Thymus (tissue), 14 donors: Measurements from ENCODE around the gene SAT2. TPM values are rescaled to one million over a fixed set of nuclear protein-coding genes. Genes with fewer than 3 reads are reported as not detected.

Source experiments
- DNase-seq, 9 donors: peaks; one replicate each; pipeline ENCODE4 v3.0.0-alpha.2; 2013; ENCODE audit warnings: low spot score in 9 of 9, low read depth in 6 of 9, missing footprints in 1 of 9
- H3K27ac ChIP-seq, 2 donors: one replicate each; pipeline ENCODE4 v1.5.1; 2013; ENCODE audit warnings: control low read depth in 1 of 2, low read depth in 1 of 2, low read length in 1 of 2, mild to moderate bottlenecking in 1 of 2, moderate library complexity in 1 of 2
- H3K27me3 ChIP-seq, 2 donors: one replicate each; pipeline ENCODE4 v1.5.1; 2013; ENCODE audit warnings: low read length in 1 of 2; ENCODE audit not compliant: control insufficient read depth in 2 of 2, insufficient read depth in 1 of 2
- H3K36me3 ChIP-seq, 2 donors: one replicate each; pipeline ENCODE4 v1.5.1; 2013; ENCODE audit warnings: low read length in 1 of 2, mild to moderate bottlenecking in 1 of 2, moderate library complexity in 1 of 2; ENCODE audit not compliant: control insufficient read depth in 2 of 2, insufficient read depth in 2 of 2
- H3K4me1 ChIP-seq, 2 donors: one replicate each; pipeline ENCODE4 v1.5.1; 2013; ENCODE audit warnings: low read length in 2 of 2; ENCODE audit not compliant: control insufficient read depth in 2 of 2, insufficient read depth in 2 of 2
- H3K4me3 ChIP-seq, 2 donors: one replicate each; pipeline ENCODE4 v1.5.1; 2013; ENCODE audit warnings: low read length in 2 of 2, control low read depth in 1 of 2, mild to moderate bottlenecking in 1 of 2
- H3K9me3 ChIP-seq, 2 donors: one replicate each; pipeline ENCODE4 v1.5.1; 2013; ENCODE audit warnings: low read length in 1 of 2, mild to moderate bottlenecking in 1 of 2; ENCODE audit not compliant: control insufficient read depth in 2 of 2, insufficient read depth in 1 of 2
- WGBS: extraction: QIAGEN DNeasy Blood & Tissue Kit; methylation state at CpG from one replicate; pipeline ENCODE4 v1.1.7; 2013; 5-methylcytosine and 5-hydroxymethylcytosine counted together
- long read RNA-seq, 10 donors: transcript quantifications; one replicate each; lab custom pipeline, GENCODE V29; 2026
- polyA plus RNA-seq: library from polyadenylated mRNA; stranded (reverse); fragments of 200-250 nt; gene quantifications from one replicate; pipeline ENCODE4 v1.2.3, GENCODE V29; 2013
- total RNA-seq: library from RNA; stranded (reverse); fragments of 120-200 nt; gene quantifications from one replicate; pipeline ENCODE4 v1.2.4, GENCODE V29; 2013
- donor health status: healthy.

Gene SAT2
- total RNA-seq (31.9 TPM), polyA plus RNA-seq (163 TPM)
- long read RNA-seq, donor 1, partial matches to known transcripts, result 0 of 1 reads
- long read RNA-seq, donor 1, other reads (novel, unspliced or antisense), result 0 of 1 reads
- long read RNA-seq, donor 2, result 0 reads
- long read RNA-seq, donor 3, transcript SAT2-202 (6 exons, 974 nt), result major isoform, 10 of 34 reads
- long read RNA-seq, donor 3, transcript SAT2-214 (1 exons, 1,563 nt), result minor isoform, 8 of 34 reads
- long read RNA-seq, donor 3, transcript SAT2-201 (6 exons, 946 nt), result minor isoform, 9 of 34 reads
- long read RNA-seq, donor 3, partial matches to known transcripts, result 0 of 34 reads
- long read RNA-seq, donor 3, other reads (novel, unspliced or antisense), result 0 of 34 reads
- long read RNA-seq, donor 4, transcript SAT2-214 (1 exons, 1,563 nt), result major isoform, 7 of 18 reads
- long read RNA-seq, donor 4, transcript SAT2-202 (6 exons, 974 nt), result minor isoform, 5 of 18 reads
- long read RNA-seq, donor 4, partial matches to known transcripts, result 0 of 18 reads
- long read RNA-seq, donor 4, other reads (novel, unspliced or antisense), result 0 of 18 reads
- long read RNA-seq, donor 5, transcript SAT2-213 (5 exons, 582 nt), result minor isoform, 8 of 39 reads
- long read RNA-seq, donor 5, transcript SAT2-204 (2 exons, 765 nt), result minor isoform, 5 of 39 reads
- long read RNA-seq, donor 5, transcript SAT2-214 (1 exons, 1,563 nt), result major isoform, 14 of 39 reads
- long read RNA-seq, donor 5, transcript SAT2-201 (6 exons, 946 nt), result minor isoform, 6 of 39 reads
- long read RNA-seq, donor 5, partial matches to known transcripts, result 0 of 39 reads
- long read RNA-seq, donor 5, other reads (novel, unspliced or antisense), result 0 of 39 reads
- long read RNA-seq, donor 6, transcript SAT2-202 (6 exons, 974 nt), result major isoform, 6 of 11 reads
- long read RNA-seq, donor 6, partial matches to known transcripts, result 0 of 11 reads
- long read RNA-seq, donor 6, other reads (novel, unspliced or antisense), result 0 of 11 reads
- long read RNA-seq, donor 7, transcript SAT2-202 (6 exons, 974 nt), result minor isoform, 9 of 30 reads
- long read RNA-seq, donor 7, transcript SAT2-214 (1 exons, 1,563 nt), result major isoform, 11 of 30 reads
- long read RNA-seq, donor 7, transcript SAT2-201 (6 exons, 946 nt), result minor isoform, 5 of 30 reads
- long read RNA-seq, donor 7, partial matches to known transcripts, result 0 of 30 reads
- long read RNA-seq, donor 7, other reads (novel, unspliced or antisense), result 0 of 30 reads
- long read RNA-seq, donor 8, partial matches to known transcripts, result 0 of 10 reads
- long read RNA-seq, donor 8, other reads (novel, unspliced or antisense), result 0 of 10 reads
- long read RNA-seq, donor 9, partial matches to known transcripts, result 0 of 16 reads
- long read RNA-seq, donor 9, other reads (novel, unspliced or antisense), result 0 of 16 reads
- long read RNA-seq, donor 10, transcript SAT2-202 (6 exons, 974 nt), result major isoform, 7 of 21 reads
- long read RNA-seq, donor 10, partial matches to known transcripts, result 0 of 21 reads
- long read RNA-seq, donor 10, other reads (novel, unspliced or antisense), result 0 of 21 reads

DNA sequence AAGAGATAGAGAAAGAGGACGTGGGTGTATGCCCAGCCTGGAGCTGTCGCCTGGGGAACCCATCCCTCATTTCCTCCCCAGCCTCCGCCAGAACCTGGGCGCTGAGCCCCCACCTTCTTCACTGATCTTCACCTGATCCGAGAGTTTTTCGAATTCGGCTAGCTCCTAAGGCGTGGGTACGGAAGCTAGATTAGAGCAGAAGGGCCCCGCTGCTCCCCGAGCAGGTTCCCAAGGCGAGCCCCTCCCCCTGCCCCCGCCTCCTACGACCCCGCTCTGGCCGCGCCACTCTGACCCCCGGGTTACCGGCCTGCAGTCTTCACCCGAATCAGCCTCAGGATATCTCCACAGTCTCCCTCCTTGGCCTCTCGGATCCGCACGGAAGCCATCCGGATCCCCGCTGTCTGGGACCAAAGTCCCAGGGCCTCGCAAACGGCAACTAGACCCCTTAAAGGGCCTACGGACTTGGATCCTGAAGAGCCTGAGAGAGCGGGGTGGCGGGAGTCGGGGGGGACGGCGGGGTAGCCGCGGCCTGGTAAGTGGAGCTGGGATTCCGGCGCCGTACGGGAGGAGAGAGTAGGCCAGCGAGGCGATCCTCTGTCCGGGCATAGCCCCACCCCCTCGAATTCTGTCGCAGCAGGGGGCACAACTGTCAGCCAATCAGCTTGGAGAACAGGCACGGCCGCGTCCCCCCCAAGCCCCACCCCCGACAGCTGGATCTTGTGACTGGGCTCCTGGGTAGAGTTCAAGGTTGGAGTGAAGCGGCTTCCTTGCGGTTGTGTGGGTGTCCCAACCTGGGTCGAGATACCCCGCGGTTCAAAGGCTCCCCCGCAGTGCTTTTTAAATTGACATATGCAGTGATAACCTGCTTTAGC lies at the start of gene SAT2:
Gene SAT2, minus strand, starts transcription at position 572 of the 872 bp plus-strand sequence. Its CDS starts 186 bp downstream, at position 386.
- Histone ChIP-seq H3K4me3 (peak within 1 kb of the TSS; percentile 71 to 90), H3K27me3 (no peaks in the 10 kb centered on the region), H3K9me3 (no peaks in the 10 kb centered on the region), H3K27ac (peak within 1 kb of the TSS; percentile 74 to 92), H3K4me1 (peaks cover 5 to 20% of the 10 kb centered on the region in 2 donors), H3K36me3 (no peaks in the 10 kb centered on the region)
- under 1% methylated on average over 54 of the region's 54 CpGs for WGBS
- DNase-seq, result peak; percentile 75 to 93 (median 88)

DNA sequence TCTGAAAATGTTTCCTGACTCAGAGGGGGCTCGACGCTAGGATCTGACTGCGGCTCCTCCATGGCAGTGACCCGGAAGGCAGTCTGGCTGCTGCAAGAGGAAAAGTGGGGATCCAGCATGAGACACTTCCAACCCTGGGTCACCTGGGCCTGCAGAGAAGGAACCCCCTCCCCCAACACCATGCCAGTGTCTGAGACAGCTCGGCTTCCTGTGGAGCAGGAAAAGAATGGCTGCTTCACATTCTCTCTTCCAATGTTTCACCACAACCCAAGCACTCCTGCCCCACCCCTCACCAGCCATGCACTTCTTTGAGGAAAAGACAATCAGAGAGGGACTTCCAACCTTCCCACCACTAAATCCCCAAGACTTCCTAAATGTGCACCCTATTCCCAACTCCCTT lies 48.9 kb upstream of the SAT2 start:
- Histone ChIP-seq H3K27me3 (no peaks in the 10 kb centered on the region), H3K4me3 (no peak overlapping the region), H3K9me3 (peaks cover 13 to 16% of the 10 kb centered on the region in 2 donors), H3K27ac (no peak overlapping the region), H3K36me3 (peaks cover 45 to 48% of the 10 kb centered on the region in 2 donors), H3K4me1 (no peaks in the 10 kb centered on the region)
- DNase-seq, result no peak
- 98% methylated on average over 5 of the region's 5 CpGs for WGBS

DNA sequence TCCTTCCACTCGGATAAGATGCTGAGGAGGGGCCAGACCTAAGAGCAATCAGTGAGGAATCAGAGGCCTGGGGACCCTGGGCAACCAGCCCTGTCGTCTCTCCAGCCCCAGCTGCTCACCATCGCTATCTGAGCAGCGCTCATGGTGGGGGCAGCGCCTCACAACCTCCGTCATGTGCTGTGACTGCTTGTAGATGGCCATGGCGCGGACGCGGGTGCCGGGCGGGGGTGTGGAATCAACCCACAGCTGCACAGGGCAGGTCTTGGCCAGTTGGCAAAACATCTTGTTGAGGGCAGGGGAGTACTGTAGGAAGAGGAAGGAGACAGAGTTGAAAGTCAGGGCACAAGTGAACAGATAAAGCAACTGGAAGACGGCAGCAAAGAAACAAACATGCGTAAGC lies 47.3 kb upstream of the SAT2 start:
- H3K27me3 ChIP-seq, result no peaks in the 10 kb centered on the region
- no peaks in the 10 kb centered on the region for H3K4me1 ChIP-seq
- H3K4me3 ChIP-seq, result no peak overlapping the region
- H3K36me3 ChIP-seq, result peaks cover 59 to 63% of the 10 kb centered on the region in 2 donors
- H3K27ac ChIP-seq, result no peak overlapping the region
- H3K9me3 ChIP-seq, result peaks cover 13 to 16% of the 10 kb centered on the region in 2 donors
- WGBS, result 96% methylated on average over 14 of the region's 14 CpGs
- no peak for DNase-seq

DNA sequence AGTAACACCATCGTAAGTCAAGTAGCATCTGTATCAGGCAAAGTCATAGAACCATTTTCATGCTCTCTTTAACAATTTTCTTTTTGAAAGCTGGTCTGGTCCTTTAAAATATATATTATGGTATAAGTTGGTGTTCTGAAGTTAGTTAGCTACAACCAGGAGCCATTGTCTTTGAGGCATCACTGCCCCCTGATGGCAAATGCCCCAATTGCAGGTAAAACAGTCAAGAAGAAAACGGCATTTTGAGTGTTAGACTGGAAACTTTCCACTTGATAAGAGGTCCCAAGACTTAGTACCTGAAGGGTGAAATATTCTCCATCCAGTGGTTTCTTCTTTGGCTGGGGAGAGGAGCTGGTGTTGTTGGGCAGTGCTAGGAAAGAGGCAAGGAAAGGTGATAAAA lies 45.6 kb upstream of the SAT2 start:
- H3K27ac ChIP-seq, result no peak overlapping the region
- peaks cover 13 to 16% of the 10 kb centered on the region in 2 donors for H3K9me3 ChIP-seq
- peaks cover 75 to 80% of the 10 kb centered on the region in 2 donors for H3K36me3 ChIP-seq
- no peaks in the 10 kb centered on the region for H3K4me1 ChIP-seq
- 97% methylated on average over 2 of the region's 2 CpGs for WGBS
- H3K4me3 ChIP-seq, result no peak overlapping the region
- no peaks in the 10 kb centered on the region for H3K27me3 ChIP-seq
- peak in 1 of 9 donors; percentile 28 for DNase-seq

DNA sequence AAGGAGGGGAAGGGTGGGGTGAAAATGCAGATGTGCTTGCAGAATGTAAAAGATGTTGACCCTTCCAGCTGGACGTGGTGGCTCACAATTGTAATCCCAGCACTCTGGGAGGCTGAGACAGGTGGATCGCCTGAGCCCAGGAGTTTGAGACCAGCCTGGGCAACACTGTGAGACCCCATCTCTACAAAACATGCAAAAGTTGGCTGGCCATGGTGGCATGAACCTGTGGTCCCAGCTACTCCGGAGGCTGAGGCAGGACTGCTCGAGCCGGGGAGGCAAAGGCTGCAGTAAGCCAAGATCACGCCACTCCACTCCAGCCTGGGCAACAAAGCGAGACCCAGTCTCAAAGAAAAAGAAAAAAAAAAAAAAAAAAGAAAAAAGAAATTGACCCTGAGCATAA lies 40.9 kb upstream of the SAT2 start:
- no peak for DNase-seq
- Histone ChIP-seq H3K27ac (no peak overlapping the region), H3K27me3 (no peaks in the 10 kb centered on the region), H3K9me3 (peaks cover 3% of the 10 kb centered on the region in 2 donors), H3K36me3 (peaks cover 63 to 64% of the 10 kb centered on the region in 2 donors), H3K4me3 (no peak overlapping the region), H3K4me1 (no peaks in the 10 kb centered on the region)
- 98% methylated on average over 7 of the region's 7 CpGs for WGBS

DNA sequence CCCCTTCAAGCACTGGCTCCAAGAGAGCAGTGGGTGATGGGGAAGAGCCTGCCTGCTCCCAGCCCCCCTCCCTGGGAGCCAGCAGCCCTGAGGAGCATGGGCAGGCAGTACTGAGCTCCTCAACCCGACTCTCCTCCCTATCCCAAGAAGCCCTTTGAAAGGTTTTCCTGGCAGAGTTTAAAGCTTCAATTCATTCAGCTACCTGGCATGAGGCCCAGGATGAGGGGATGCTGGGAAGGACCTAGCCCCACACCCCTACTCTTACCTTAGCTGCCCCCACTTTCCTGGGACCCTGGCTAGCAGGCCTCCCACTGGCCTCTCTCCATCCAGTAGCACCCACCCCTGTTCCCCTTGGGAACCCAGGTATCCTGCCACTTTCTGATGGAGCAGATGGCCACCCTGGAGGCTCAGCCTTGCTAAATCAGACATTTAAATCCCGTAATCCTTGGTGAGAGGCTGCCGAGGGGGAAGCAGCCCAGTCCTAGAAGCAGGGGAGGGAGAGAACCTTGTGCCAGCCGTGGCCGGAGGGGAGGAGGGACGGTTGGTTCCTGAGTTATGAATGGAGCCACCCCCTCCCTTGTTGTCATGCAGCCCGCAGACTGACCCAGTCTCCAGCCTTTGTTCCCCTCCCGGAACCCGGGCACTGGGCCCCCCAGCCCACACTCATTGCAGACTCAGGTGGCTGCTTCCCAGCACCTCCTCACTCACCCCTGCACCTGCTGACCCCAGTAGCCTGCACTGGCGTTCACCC lies 40.2 kb upstream of the SAT2 start:
- Histone ChIP-seq H3K36me3 (peaks cover 57% of the 10 kb centered on the region in 2 donors), H3K9me3 (no peaks in the 10 kb centered on the region), H3K4me1 (no peaks in the 10 kb centered on the region), H3K4me3 (no peak overlapping the region), H3K27me3 (no peaks in the 10 kb centered on the region), H3K27ac (no peak overlapping the region)
- DNase-seq, result no peak
- WGBS, result 95% methylated on average over 10 of the region's 10 CpGs

DNA sequence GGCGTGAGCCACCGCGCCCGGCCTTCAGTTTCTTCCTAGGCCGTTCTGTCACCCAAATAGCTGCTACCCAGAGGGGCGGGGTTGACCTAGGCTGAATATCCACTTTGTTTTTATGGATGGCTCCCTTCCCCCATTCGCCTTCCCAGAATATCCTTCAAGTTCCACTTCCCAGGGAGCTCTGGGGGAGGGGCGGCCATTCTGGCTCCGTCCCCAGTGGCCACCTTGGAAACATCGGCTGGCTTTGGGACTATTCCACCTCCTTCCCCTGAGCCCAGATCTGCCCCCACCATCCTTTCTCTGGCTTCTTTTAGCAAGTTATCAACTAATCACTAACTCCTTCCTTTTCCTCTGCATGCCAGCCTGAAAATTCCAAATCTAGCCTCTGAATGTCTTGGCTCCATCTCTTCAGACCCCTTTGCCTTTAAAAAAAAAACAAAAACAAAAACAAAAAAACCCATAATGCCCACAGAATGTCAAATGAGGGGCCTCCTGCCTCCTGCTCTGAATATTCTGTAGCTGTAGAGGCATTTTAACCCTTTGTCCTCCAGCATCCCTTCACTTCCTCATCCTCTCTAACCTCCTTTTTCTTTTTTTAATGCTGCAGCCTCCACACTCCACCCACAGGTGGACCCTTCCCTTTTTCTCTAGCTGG lies 29.5 kb upstream of the SAT2 start:
- WGBS, result 81% methylated on average over 10 of the region's 10 CpGs
- Histone ChIP-seq H3K9me3 (no peaks in the 10 kb centered on the region), H3K4me3 (no peak overlapping the region), H3K27me3 (peaks cover 13 to 40% of the 10 kb centered on the region in 2 donors), H3K4me1 (no peaks in the 10 kb centered on the region), H3K27ac (no peak overlapping the region), H3K36me3 (no peaks in the 10 kb centered on the region)
- DNase-seq, result no peak
